HUES64 (cell line): ENCODE results near the gene ARHGEF11.

Experiments used
- H3K27ac ChIP-seq: 2 replicates; pipeline ENCODE4 v1.7.0; 2013; ENCODE audit warnings: low read depth, low read length, inconsistent platforms
- H3K27me3 ChIP-seq: 2 replicates; pipeline ENCODE4 v1.6.1; 2013; ENCODE audit warnings: mild to moderate bottlenecking, low read length; ENCODE audit not compliant: insufficient read depth
- H3K36me3 ChIP-seq: 2 replicates; pipeline ENCODE4 v1.6.1; 2013; ENCODE audit warnings: mild to moderate bottlenecking, low read length; ENCODE audit not compliant: insufficient read depth
- H3K4me1 ChIP-seq: 2 replicates; pipeline ENCODE4 v1.6.1; 2013; ENCODE audit warnings: mild to moderate bottlenecking, low read length, moderate library complexity; ENCODE audit not compliant: insufficient read depth
- H3K4me3 ChIP-seq: 2 replicates; pipeline ENCODE4 v1.5.1; 2013; ENCODE audit warnings: mild to moderate bottlenecking, low read length, moderate library complexity
- H3K9ac ChIP-seq: 2 replicates; pipeline ENCODE4 v1.6.1; 2013; ENCODE audit warnings: mild to moderate bottlenecking, low read depth, low read length
- H3K9me3 ChIP-seq: 2 replicates; pipeline ENCODE4 v1.6.1; 2013; ENCODE audit warnings: low read depth, low read length; ENCODE audit not compliant: insufficient read depth
- WGBS: fragments of 150-250, 120-280 bp; methylation state at CpG from one replicate; pipeline ENCODE4 v1.1.7; 2013; ENCODE audit warnings: missing lambda C conversion rate; 5-methylcytosine and 5-hydroxymethylcytosine counted together

ARHGEF11 gene

GRCh38 chr1:156900896-156901589 lies 144.5 kb downstream of the ARHGEF11 start:
- H3K9me3 ChIP-seq, result no peaks in the 10 kb centered on the region

GRCh38 chr1:156899956-156900718 lies 145.4 kb downstream of the ARHGEF11 start:
- H3K9ac ChIP-seq, result no peak overlapping the region
- H3K36me3 ChIP-seq, result no peaks in the 10 kb centered on the region
- H3K27ac ChIP-seq, result no peak overlapping the region
- peaks cover 12% of the 10 kb centered on the region; the same call in 1 of the 2 replicates for H3K4me1 ChIP-seq
- WGBS, result 71% methylated on average over 12 of the region's 12 CpGs
- no peaks in the 10 kb centered on the region for H3K9me3 ChIP-seq
- H3K4me3 ChIP-seq, result no peak overlapping the region
- peaks cover 1% of the 10 kb centered on the region; the same call in 1 of the 2 replicates for H3K27me3 ChIP-seq

More at GRCh38 chr1:156900896-156901589, 144.5 kb downstream of the ARHGEF11 start:
- peaks cover 12% of the 10 kb centered on the region; the same call in 1 of the 2 replicates for H3K4me1 ChIP-seq
- H3K36me3 ChIP-seq, result no peaks in the 10 kb centered on the region
- no peak overlapping the region for H3K4me3 ChIP-seq
- no peak overlapping the region for H3K9ac ChIP-seq
- H3K27ac ChIP-seq, result no peak overlapping the region
- H3K27me3 ChIP-seq, result no peaks in the 10 kb centered on the region; the same call in 1 of the 2 replicates
- WGBS, result 74% methylated on average over 5 of the region's 6 CpGs

DNA sequence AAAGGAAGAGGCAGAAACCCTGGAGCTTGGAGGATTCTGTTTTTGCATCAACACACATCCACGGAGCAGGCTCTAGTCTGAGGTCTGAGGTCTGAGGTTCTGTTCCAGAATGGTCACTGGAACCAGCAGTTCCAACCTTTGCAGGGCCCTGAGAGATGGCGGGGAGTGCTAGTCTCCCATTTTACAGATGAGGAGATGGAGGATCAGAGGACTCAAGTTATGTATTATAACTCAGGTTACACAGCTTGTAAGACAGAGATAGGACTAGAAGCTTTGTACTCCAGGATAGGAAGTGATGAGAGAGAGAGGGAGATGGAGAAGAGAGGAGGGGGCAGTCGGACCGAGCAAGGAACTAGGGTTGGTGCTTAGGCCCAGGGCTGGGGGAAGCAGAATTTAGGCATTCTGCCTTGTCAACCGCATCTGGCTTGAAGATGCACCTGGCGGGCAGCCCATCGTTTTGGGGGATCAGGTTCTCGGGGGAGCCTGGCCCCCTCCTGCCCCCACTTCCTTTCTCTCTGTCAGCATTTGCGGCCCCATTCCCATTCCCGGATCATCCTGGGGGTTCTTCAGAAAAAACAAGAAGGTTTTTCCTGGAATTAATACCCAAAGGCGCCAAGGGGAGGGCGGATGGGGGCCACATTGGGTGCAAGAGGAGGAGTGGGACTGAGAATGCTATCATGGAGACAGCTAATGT lies 146.4 kb downstream of the ARHGEF11 start:
- Histone ChIP-seq H3K36me3 (no peaks in the 10 kb centered on the region), H3K27ac (no peak overlapping the region), H3K9me3 (no peaks in the 10 kb centered on the region), H3K4me1 (peaks cover 12% of the 10 kb centered on the region; the same call in 1 of the 2 replicates), H3K27me3 (peaks cover 11% of the 10 kb centered on the region), H3K4me3 (no peak overlapping the region), H3K9ac (no peak overlapping the region)
- 88% methylated on average over 12 of the region's 12 CpGs for WGBS

- Histone ChIP-seq H3K4me3 (no peak overlapping the region), H3K4me1 (peaks cover 12% of the 10 kb centered on the region; the same call in 1 of the 2 replicates), H3K36me3 (no peaks in the 10 kb centered on the region), H3K9me3 (no peaks in the 10 kb centered on the region), H3K27ac (no peak overlapping the region), H3K9ac (no peak overlapping the region), H3K27me3 (peaks cover 20% of the 10 kb centered on the region)
- 43% methylated on average over 13 of the region's 13 CpGs for WGBS
Measured at GRCh38 chr1:156898161-156898566, 147.4 kb downstream of the ARHGEF11 start.

DNA sequence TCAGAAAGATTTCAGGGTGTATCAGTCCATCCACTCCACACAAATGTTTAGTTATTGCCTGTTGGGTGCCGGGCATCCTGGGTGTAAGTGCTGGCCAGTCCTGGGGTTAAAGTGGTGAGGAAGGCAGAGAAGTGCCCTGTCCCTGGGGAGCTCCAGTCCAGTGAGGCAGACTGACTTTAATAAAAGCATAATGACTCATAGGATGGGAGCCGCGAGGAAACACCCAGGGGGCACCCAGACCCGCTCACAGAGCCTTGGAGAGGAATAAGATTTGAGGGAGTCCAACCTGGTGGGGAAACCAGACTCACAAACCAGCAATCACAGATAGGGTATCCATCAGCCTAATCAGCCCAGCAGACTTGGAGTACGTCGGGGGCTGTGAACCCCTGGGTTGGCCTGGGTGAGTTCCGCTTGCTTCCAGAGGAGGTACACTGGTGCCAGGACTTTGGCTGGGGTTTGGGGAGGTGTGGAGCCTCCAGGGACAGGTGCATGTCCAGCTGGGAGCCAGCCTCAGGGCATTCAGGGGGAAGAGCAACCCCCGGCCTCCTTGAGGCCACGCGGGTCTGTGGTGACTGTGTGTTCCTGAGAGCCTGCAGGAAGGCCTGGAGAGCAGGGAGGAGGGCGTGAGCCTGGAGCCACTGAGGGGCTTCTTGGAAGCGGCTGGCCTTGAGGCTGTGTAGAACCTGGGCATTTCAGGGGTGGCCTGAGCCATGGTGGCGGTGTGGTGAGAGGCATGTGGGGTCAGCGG lies 148.3 kb downstream of the ARHGEF11 start:
- no peaks in the 10 kb centered on the region for H3K9me3 ChIP-seq
- H3K9ac ChIP-seq, result no peak overlapping the region
- no peak overlapping the region for H3K4me3 ChIP-seq
- no peaks in the 10 kb centered on the region for H3K36me3 ChIP-seq
- 0 out of 2 replicates have a peak overlapping the region, but pooled peaks have one; percentile 29 for H3K27ac ChIP-seq
- peaks cover 12% of the 10 kb centered on the region; the same call in 1 of the 2 replicates for H3K4me1 ChIP-seq
- peaks cover 30% of the 10 kb centered on the region for H3K27me3 ChIP-seq
- 76% methylated on average over 14 of the region's 14 CpGs for WGBS

DNA sequence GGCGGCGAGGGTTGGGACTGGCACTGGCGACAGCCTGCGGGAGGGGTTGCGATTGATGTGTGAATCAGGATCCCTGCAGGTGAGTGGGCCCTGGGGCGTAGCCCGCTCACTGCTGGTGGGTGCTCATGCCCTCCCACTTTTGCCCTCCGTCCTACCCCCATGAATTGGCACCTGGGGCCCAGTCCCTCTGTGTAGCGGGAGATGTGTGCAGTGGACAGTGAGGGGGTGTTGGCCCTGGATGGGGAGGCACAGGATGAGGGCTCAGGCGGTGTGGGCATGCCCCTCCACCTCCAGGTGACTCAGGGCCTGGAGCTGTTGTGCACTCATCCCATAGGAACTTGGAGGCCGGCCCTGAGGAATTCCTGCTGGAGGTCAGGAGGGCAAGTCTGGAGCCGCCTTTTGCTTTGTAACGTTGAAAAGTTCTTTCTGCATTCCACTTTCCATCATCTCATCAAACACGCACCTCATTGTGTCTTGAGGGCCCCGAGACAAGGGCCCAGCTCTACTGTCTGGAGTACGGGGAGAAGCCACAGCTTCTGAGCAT lies 149.0 kb downstream of the ARHGEF11 start:
- WGBS, result 72% methylated on average over 16 of the region's 16 CpGs
- H3K27me3 ChIP-seq, result peaks cover 37% of the 10 kb centered on the region
- no peak overlapping the region for H3K9ac ChIP-seq
- no peaks in the 10 kb centered on the region for H3K9me3 ChIP-seq
- peaks cover 12% of the 10 kb centered on the region; the same call in 1 of the 2 replicates for H3K4me1 ChIP-seq
- 0 out of 2 replicates have a peak overlapping the region, but pooled peaks have one; percentile 29 for H3K27ac ChIP-seq
- no peaks in the 10 kb centered on the region for H3K36me3 ChIP-seq
- H3K4me3 ChIP-seq, result no peak overlapping the region

GRCh38 chr1:156895927-156896326 lies 149.6 kb downstream of the ARHGEF11 start:
- WGBS, result 93% methylated on average over 6 of the region's 6 CpGs
- H3K4me3 ChIP-seq, result no peak overlapping the region
- peaks cover 12% of the 10 kb centered on the region; the same call in 1 of the 2 replicates for H3K4me1 ChIP-seq
- H3K27me3 ChIP-seq, result peaks cover 43% of the 10 kb centered on the region
- no peak overlapping the region for H3K27ac ChIP-seq
- H3K9ac ChIP-seq, result no peak overlapping the region
- no peaks in the 10 kb centered on the region for H3K9me3 ChIP-seq
- H3K36me3 ChIP-seq, result no peaks in the 10 kb centered on the region

DNA sequence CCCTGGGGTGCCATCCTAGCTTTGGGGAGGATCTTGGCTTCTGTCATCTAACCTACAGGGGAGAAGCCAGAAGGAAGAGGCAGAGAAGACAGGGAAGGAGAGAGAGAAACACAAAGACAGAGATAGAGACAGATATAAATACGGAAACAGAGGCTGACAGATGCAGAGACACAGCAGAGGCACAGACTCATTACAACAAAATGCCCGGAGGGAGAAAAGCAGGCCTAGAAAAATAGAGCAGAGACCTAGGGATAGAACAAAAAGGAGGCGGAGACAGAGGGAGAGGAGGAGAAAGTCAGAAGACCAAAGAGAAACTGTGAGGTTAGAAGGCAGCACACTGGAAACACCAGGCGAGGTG lies 150.1 kb downstream of the ARHGEF11 start:
- H3K27ac ChIP-seq, result no peak overlapping the region
- H3K9me3 ChIP-seq, result no peaks in the 10 kb centered on the region
- no peak overlapping the region for H3K4me3 ChIP-seq
- H3K27me3 ChIP-seq, result peaks cover 47% of the 10 kb centered on the region
- H3K9ac ChIP-seq, result no peak overlapping the region
- peaks cover 12% of the 10 kb centered on the region; the same call in 1 of the 2 replicates for H3K4me1 ChIP-seq
- WGBS, result 76% methylated on average over 4 of the region's 4 CpGs
- no peaks in the 10 kb centered on the region for H3K36me3 ChIP-seq

DNA sequence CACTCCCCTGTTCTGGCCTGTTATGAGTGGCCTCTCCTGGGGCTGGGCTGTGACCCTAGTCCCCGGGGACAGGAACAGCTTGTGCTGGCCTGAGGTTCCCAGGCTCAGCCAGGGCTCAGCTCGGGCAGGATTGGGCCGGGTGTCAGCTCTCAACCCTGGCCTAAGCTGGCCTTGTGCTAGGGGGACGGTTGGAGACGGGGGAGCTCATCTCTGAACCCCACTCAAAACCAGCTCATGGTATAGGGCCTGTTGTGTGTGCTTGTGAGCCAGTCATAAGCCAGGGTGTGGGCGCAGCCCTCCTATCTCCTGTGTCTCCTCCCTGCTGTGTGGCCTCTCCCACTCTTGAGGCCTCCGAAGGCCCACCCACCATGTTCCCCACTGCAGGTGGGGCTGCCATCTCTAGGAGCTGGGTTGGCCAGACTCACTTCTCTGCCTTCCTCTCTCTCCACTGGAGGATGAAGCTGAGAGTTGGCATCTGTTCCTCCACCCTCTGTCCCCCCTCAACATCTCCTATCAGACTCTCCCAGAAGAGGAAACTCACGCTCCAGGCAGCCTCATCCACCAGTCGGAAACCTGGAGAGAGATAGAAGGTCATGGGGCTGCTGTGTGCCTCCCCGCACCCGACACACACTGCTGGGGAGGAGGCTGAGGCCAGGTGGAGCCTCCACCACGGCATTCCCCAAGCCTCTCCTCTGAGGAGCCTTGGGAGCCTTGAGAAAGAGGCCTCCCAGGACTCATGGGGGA lies 150.7 kb downstream of the ARHGEF11 start:
- peaks cover 50% of the 10 kb centered on the region for H3K27me3 ChIP-seq

DNA sequence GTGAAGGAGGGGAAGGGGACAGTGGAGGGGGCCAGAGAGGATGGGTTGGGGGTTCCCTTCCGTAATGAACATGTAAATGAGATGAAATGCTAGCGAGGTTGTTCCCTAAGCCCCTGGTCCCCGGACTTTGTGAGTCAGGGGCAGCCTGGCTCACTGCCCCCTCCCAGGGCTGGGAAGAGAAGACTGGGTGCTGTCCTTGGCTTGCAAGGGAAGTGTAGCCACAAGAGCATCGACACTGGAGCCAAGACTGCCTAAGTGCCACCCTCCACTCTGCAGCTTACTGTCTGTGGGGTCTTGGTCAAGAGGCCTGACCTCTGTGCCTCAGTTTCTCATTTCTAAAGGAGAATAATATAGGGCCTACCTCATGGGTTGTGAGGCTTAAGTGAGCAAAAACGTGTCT lies 151.5 kb downstream of the ARHGEF11 start:
- WGBS, result 26% methylated on average over 5 of the region's 5 CpGs
- Histone ChIP-seq H3K4me3 (peak overlapping the region; percentile 51), H3K9me3 (no peaks in the 10 kb centered on the region), H3K9ac (no peak overlapping the region), H3K36me3 (no peaks in the 10 kb centered on the region), H3K27me3 (peaks cover 50% of the 10 kb centered on the region), H3K27ac (no peak overlapping the region), H3K4me1 (peaks cover 12% of the 10 kb centered on the region; the same call in 1 of the 2 replicates)

More for the DNA sequence above, 150.7 kb downstream of the ARHGEF11 start:
- no peak overlapping the region for H3K27ac ChIP-seq
- no peak overlapping the region for H3K9ac ChIP-seq
- peaks cover 12% of the 10 kb centered on the region; the same call in 1 of the 2 replicates for H3K4me1 ChIP-seq
- H3K36me3 ChIP-seq, result no peaks in the 10 kb centered on the region
- no peaks in the 10 kb centered on the region for H3K9me3 ChIP-seq
- WGBS, result 78% methylated on average over 12 of the region's 12 CpGs
- H3K4me3 ChIP-seq, result no peak overlapping the region
